Measurements from ENCODE around the gene C6orf141. TPM values are rescaled to one million over a fixed set of nuclear protein-coding genes. Genes with fewer than 3 reads are reported as not detected.

C6orf141 gene
- total and polyA plus RNA-seq, 2 donors (not counting 1 experiment from before 2014, with no cell fraction given), result not detected

DNA sequence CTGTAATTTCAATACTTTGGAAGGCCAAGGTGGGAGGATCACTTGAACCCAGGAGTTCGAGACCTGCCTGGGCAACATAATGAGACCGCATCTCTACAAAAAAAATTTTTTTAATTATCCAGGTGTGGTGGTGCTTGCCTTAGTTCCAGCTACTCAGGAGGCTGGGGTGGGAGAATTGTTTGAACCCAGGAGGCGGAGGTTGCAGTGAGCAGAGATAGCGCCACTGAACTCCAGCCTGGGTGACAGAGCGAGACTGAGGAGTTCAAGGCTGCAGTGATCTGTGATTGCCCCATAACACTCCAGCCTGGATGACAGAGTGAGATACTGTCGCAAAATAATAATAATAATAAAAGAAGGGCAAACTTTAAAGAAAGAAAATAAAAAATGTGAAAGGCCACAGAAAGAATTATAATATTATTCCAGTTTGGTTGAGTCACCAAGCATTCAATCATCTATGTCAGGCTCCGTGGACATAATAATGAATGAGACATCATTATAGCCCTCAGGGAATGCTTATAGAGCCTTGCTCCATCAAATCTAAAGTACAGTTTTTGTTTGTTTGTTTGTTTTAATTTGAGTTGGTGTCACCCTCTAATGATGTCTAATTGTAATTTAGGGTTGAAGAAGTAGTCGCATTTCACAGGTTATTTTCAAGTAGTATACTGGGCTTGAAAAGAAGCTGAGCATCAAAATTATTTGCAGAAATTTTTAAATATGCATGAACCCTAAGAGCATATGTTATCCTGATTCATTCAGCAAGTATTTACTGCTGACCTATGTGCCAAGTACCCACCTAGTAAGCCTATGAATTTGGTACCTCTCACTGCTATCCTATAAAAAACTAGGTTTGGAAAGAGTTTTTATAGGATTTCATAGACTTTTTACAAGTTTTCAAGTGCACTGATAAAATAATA, 35.6 kb upstream of the C6orf141 start:
- Mint-ChIP-seq H3K4me1 (no peaks in the 10 kb centered on the region), H3K9me3 (ENCODE audit: insufficient read depth) (no peaks in the 10 kb centered on the region), H3K27me3 (peaks cover 6% of the 10 kb centered on the region), H3K4me3 (no peak overlapping the region), H3K27ac (no peak overlapping the region)
- Histone ChIP-seq H2AFZ (ENCODE audit: insufficient read depth, low read depth, low read length, poor library complexity, severe bottlenecking) (no peak overlapping the region), H3K9me3 (ENCODE audit: control extremely low read depth in 1 of 3, control insufficient read depth in 2 of 3, insufficient read depth in 1 of 3, low read length in 2 of 3) (no peaks in the 10 kb centered on the region), H3K4me2 (replicated peaks; ENCODE audit: low read depth, low read length, poor library complexity, severe bottlenecking) (no peak overlapping the region), H3K9ac (ENCODE audit: low read length) (no peak overlapping the region), H4K20me1 (ENCODE audit: control insufficient read depth, insufficient read depth, low read length, poor library complexity, severe bottlenecking) (no peaks in the 10 kb centered on the region), H3K36me3 (replicated peaks in 1 of 2; ENCODE audit: control extremely low read depth in 1 of 2, control insufficient read depth in 1 of 2, extremely low read depth in 1 of 2, insufficient read depth in 2 of 2, low read length in 1 of 2) (no peaks in the 10 kb centered on the region), H3K27me3 (replicated peaks in 1 of 4; ENCODE audit: control extremely low read depth in 1 of 4, control insufficient read depth in 3 of 4, insufficient read depth in 4 of 4, low read length in 3 of 4) (no peaks in the 10 kb centered on the region), H3K27ac (ENCODE audit: low read length in 2 of 2) (no peak overlapping the region), H3K4me1 (ENCODE audit: control insufficient read depth in 2 of 2, insufficient read depth in 2 of 2, low read length in 2 of 2) (no peaks in the 10 kb centered on the region), H3K4me3 (ENCODE audit: control extremely low read depth in 1 of 5, extremely low read depth in 1 of 5, insufficient read depth in 1 of 5, low read depth in 2 of 5, low read length in 4 of 5) (no peak overlapping the region), H3K79me2 (ENCODE audit: control insufficient read depth, insufficient read depth, low read length) (no peaks in the 10 kb centered on the region)
- 100% methylated on average over 1 of the region's 8 CpGs for WGBS (ENCODE audit: insufficient coverage)
- DNase-seq, result no peak
- no peak for ATAC-seq (ENCODE audit: low read depth)
- TF ChIP-seq, protein P1, sequence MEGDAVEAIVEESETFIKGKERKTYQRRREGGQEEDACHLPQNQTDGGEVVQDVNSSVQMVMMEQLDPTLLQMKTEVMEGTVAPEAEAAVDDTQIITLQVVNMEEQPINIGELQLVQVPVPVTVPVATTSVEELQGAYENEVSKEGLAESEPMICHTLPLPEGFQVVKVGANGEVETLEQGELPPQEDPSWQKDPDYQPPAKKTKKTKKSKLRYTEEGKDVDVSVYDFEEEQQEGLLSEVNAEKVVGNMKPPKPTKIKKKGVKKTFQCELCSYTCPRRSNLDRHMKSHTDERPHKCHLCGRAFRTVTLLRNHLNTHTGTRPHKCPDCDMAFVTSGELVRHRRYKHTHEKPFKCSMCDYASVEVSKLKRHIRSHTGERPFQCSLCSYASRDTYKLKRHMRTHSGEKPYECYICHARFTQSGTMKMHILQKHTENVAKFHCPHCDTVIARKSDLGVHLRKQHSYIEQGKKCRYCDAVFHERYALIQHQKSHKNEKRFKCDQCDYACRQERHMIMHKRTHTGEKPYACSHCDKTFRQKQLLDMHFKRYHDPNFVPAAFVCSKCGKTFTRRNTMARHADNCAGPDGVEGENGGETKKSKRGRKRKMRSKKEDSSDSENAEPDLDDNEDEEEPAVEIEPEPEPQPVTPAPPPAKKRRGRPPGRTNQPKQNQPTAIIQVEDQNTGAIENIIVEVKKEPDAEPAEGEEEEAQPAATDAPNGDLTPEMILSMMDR (IDR thresholded peaks at IDR 0.05), result no peak
- TF ChIP-seq EZH2 (IDR thresholded peaks at IDR 0.05; ENCODE audit: borderline replicate concordance, insufficient read depth, low read depth, low read length, poor library complexity, severe bottlenecking), result no peak
- CTCF ChIA-PET, result interaction anchor here (0.6 kb wide), 1 partner anchor 17 kb away, joined by 3 read pairs; no protein-coding TSS in a partner anchor
- intact Hi-C loops (cut with micrococcal nuclease), result no loop called here
- POLR2A ChIA-PET, result no interaction called here

DNA sequence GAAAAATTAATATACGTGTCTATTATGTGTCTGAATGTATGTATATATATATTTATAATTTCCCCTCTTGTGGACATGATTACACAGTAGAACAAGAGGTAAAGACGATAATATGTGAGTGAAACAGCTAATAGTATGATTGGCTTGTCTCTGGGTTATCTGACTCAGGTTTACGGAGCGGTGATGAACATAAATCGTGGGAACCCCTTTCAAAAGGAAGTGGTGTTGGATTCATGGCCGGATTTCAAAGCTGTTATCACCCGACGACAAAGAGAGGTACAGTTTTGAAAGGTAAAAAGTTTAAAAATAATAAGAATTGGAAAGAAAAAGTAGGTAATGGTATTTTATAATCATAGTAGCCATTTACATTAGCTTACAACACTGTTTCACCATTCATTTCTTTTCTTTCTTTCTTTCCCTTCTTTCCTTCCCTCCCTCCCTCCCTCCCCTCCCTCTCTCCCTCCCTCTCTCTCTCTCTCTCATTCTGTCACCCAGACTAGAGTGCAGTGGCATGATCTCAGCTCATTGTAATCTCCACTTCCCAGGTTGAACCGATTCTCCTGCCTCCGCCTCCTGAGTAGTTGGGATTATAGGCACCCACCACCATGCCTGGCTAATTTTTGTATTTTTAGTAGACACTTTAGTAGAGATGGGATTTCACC, 34.9 kb upstream of the C6orf141 start:
- H4K20me1 ChIP-seq (ENCODE audit: control insufficient read depth, insufficient read depth, low read length, poor library complexity, severe bottlenecking), result no peaks in the 10 kb centered on the region
- H3K9ac ChIP-seq (ENCODE audit: low read length), result no peak overlapping the region
- no peak overlapping the region for H3K27ac ChIP-seq (ENCODE audit: low read length in 2 of 2)
- H3K4me2 ChIP-seq (replicated peaks; ENCODE audit: low read depth, low read length, poor library complexity, severe bottlenecking), result no peak overlapping the region
- H2AFZ ChIP-seq (ENCODE audit: insufficient read depth, low read depth, low read length, poor library complexity, severe bottlenecking), result no peak overlapping the region
- no peaks in the 10 kb centered on the region for H3K4me1 ChIP-seq (ENCODE audit: control insufficient read depth in 2 of 2, insufficient read depth in 2 of 2, low read length in 2 of 2)
- Mint-ChIP-seq H3K9me3 (ENCODE audit: insufficient read depth) (no peaks in the 10 kb centered on the region), H3K4me1 (no peaks in the 10 kb centered on the region), H3K27me3 (peaks cover 6% of the 10 kb centered on the region), H3K27ac (no peak overlapping the region), H3K4me3 (no peak overlapping the region)
- DNase-seq (no peak), ATAC-seq (ENCODE audit: low read depth) (no peak)
- no peaks in the 10 kb centered on the region for H3K27me3 ChIP-seq (replicated peaks in 1 of 4; ENCODE audit: control extremely low read depth in 1 of 4, control insufficient read depth in 3 of 4, insufficient read depth in 4 of 4, low read length in 3 of 4)
- POLR2A ChIA-PET, result no interaction called here
- intact Hi-C loops (cut with micrococcal nuclease), result no loop called here
- H3K79me2 ChIP-seq (ENCODE audit: control insufficient read depth, insufficient read depth, low read length), result no peaks in the 10 kb centered on the region
- TF ChIP-seq, protein P1 (IDR thresholded peaks at IDR 0.05), result no peak
- TF ChIP-seq EZH2 (IDR thresholded peaks at IDR 0.05; ENCODE audit: borderline replicate concordance, insufficient read depth, low read depth, low read length, poor library complexity, severe bottlenecking), result no peak
- no peaks in the 10 kb centered on the region for H3K9me3 ChIP-seq (ENCODE audit: control extremely low read depth in 1 of 3, control insufficient read depth in 2 of 3, insufficient read depth in 1 of 3, low read length in 2 of 3)
- no peaks in the 10 kb centered on the region for H3K36me3 ChIP-seq (replicated peaks in 1 of 2; ENCODE audit: control extremely low read depth in 1 of 2, control insufficient read depth in 1 of 2, extremely low read depth in 1 of 2, insufficient read depth in 2 of 2, low read length in 1 of 2)
- WGBS (ENCODE audit: insufficient coverage), result 82% methylated on average over 2 of the region's 10 CpGs
- CTCF ChIA-PET, result no interaction called here
- no peak overlapping the region for H3K4me3 ChIP-seq (ENCODE audit: control extremely low read depth in 1 of 5, extremely low read depth in 1 of 5, insufficient read depth in 1 of 5, low read depth in 2 of 5, low read length in 4 of 5)
